ENCODE measurements around the gene MRPL57.
"Not testable (repeated sequence)": the region's sequence is repeated elsewhere in the genome, so short reads cannot be mapped to it uniquely, and the experiment has no call there.

DNA sequence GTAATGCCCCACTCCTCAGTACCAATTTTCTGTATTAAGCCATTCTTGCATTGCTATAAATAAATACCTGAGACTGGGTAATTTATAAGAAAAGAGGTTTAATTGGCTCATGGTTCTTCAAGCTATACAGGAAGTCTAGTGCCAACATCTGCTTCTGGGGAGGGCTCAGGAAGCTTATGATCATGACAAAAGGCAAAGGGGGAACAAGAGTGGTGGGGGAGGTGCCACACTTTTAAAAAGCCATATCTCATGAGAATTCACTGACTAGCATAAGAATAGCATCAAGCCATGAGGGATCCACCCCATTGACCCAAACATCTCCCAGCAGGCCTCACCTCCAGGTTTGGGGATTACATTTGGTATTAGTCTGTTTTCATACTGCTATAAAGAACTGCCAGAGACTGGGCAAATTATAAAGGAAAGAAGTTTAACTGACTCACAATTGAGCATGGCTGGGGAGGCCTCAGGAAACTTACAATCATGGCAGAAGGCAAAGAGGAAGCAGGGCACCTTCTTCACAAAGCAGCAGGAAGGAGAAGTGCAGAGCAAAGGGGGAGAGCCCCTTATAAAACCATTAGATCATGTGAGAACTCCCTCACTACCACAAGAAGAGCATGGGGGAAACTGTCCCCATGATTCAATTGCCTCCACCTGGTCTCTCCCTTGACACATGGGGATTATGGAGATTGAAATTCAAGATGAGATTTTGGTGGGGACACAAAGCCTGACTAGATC, 25.2 kb downstream of the MRPL57 start:
- not testable (repeated sequence) for TF ChIP-seq EZH2 (IDR thresholded peaks at IDR 0.05; ENCODE audit: borderline replicate concordance, insufficient read depth, low read depth, low read length, poor library complexity, severe bottlenecking)
- TF ChIP-seq, protein P1, sequence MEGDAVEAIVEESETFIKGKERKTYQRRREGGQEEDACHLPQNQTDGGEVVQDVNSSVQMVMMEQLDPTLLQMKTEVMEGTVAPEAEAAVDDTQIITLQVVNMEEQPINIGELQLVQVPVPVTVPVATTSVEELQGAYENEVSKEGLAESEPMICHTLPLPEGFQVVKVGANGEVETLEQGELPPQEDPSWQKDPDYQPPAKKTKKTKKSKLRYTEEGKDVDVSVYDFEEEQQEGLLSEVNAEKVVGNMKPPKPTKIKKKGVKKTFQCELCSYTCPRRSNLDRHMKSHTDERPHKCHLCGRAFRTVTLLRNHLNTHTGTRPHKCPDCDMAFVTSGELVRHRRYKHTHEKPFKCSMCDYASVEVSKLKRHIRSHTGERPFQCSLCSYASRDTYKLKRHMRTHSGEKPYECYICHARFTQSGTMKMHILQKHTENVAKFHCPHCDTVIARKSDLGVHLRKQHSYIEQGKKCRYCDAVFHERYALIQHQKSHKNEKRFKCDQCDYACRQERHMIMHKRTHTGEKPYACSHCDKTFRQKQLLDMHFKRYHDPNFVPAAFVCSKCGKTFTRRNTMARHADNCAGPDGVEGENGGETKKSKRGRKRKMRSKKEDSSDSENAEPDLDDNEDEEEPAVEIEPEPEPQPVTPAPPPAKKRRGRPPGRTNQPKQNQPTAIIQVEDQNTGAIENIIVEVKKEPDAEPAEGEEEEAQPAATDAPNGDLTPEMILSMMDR (IDR thresholded peaks at IDR 0.05), result not testable (repeated sequence)

Measured in B cell (primary cell).